GM12874 (cell line): ENCODE data around the gene CA6.

Source experiments
- TF ChIP-seq, protein P1 (sequence below): IDR thresholded peaks from 2 replicates; pipeline ENCODE4 v1.5.1; 2011; ENCODE audit warnings: low read depth, mild to moderate bottlenecking, control low read depth, low read length, moderate library complexity; ENCODE audit not compliant: insufficient read depth

Gene CA6

DNA sequence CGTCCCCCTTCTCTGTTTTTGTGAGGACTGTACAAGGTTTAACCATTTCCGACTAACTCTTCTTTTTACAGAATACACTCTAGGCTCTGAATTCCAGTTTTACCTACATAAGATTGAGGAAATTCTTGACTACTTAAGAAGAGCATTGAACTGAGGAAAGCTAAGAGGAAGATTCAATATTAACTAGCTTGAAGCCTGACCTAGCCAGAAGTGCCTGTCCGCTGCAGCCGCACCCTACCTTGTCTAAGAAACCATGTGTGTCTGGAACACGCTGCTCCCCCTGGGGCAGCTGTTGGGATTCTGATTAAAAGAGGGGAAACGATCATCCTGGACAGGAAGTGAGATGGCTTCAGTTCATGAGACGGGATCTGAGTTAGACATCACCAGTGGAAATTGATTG is 28.9 kb downstream of the CA6 start:
- TF ChIP-seq, protein P1, sequence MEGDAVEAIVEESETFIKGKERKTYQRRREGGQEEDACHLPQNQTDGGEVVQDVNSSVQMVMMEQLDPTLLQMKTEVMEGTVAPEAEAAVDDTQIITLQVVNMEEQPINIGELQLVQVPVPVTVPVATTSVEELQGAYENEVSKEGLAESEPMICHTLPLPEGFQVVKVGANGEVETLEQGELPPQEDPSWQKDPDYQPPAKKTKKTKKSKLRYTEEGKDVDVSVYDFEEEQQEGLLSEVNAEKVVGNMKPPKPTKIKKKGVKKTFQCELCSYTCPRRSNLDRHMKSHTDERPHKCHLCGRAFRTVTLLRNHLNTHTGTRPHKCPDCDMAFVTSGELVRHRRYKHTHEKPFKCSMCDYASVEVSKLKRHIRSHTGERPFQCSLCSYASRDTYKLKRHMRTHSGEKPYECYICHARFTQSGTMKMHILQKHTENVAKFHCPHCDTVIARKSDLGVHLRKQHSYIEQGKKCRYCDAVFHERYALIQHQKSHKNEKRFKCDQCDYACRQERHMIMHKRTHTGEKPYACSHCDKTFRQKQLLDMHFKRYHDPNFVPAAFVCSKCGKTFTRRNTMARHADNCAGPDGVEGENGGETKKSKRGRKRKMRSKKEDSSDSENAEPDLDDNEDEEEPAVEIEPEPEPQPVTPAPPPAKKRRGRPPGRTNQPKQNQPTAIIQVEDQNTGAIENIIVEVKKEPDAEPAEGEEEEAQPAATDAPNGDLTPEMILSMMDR = no peak

GRCh38 chr1:8976338-8976737 is 30.7 kb downstream of the CA6 start:
- TF ChIP-seq, protein P1 = no peak

GRCh38 chr1:8976896-8977450 is 31.3 kb downstream of the CA6 start:
- TF ChIP-seq, protein P1 = no peak

DNA sequence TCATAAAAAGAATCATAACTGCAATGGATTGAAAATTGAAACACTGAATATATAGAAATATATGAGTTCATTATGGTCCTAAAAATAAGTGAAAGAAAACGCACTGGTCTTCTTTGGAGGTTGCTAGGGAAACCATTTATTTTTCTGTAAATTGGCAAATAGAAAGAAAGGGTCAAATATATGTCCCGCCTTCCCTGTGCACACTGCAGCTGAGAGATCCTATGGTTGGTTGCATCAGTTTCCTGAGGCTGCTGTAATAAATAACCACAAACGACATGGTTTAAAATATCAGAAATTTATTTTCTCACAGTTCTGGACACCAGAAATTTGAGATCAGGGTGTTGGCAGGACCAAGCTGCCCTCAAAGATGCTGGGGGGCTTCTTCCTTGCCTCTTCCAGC is 35.0 kb downstream of the CA6 start:
- TF ChIP-seq, protein P1 = no peak

DNA sequence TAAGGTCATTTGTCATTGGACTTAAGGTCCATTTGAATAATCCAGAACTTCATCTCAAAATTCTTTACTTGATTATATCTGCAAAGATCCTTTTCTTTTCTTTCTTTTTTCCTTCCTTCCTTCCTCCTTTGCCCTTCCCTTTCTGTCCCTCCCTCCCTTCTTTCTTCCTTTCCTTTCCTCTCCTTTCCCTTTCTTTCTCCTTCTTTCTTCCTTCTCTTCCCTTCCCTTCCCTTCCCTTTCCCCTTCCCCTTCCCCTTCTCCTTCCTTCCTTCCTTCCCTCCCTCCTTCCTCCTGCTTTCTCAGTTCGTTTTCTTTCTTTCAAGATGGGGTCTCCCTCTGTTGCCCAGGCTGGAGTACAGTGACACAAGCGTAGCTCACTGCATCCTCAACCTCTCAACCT is 35.5 kb downstream of the CA6 start:
- TF ChIP-seq, protein P1 = no peak

- TF ChIP-seq, protein P1 = no peak
These were observed 38.5 kb downstream of the CA6 start for GRCh38 chr1:8984203-8984602.

GRCh38 chr1:8984990-8985389 is 39.3 kb downstream of the CA6 start:
- TF ChIP-seq, protein P1 = no peak
